ENCODE results near the gene CBLC.
"Not testable (repeated sequence)": the region's sequence is repeated elsewhere in the genome, so short reads cannot be mapped to it uniquely, and the experiment has no call there.

Gene CBLC

DNA sequence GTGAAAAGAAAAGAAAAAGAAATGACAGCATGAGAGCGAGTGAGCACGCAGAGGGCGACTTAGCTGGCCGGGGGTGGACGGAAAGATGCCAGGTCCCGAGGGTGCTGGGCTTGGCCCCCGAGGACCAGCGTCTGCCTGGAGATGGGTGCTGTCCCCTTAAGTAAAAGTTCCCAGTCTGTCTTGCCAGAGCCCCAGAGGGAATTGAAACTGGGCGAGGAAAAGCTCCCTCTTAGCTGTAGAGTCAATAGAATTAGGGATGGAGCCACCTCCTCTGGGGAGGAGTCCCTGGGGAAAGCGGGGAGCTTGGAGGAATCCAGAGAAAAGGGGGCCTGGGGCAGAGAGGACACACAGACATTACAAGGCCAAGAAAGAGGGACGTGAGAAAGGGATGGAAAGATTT, 44.5 kb downstream of the CBLC start:
- no peak for DNase-seq

DNA sequence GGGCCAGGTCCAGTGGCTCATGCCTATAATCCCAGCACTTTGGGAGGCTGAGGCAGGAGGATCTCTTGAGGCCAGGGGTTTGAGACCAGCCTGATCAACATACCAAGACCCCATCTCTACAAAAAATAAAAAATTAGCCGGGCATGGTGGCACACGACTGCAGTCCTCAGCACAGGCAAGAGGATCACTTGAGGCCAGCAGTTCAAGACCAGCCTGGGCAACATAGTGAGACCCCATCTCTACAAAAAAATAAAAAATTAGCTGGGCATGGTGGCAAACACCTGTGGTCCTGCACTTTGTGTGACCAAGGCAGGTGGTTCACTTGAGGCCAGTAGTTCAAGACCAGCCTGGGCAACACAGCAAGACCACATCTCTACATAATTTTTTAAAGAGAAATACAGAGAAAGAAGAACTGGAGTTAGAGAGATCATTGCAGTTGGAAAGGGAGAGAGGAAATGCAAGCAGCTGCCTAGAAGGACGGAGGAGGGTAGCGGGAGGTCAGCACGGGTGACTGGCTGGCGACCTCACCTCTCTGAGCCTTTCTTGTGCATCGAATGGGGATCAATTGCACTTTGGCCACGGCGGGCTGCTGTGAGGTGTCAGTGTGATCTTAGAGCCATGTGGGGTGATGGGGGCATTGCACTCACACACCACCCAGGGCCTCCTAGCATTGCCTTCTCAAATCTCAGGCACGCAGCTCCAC, 45.1 kb downstream of the CBLC start:
- DNase-seq = no peak

DNA sequence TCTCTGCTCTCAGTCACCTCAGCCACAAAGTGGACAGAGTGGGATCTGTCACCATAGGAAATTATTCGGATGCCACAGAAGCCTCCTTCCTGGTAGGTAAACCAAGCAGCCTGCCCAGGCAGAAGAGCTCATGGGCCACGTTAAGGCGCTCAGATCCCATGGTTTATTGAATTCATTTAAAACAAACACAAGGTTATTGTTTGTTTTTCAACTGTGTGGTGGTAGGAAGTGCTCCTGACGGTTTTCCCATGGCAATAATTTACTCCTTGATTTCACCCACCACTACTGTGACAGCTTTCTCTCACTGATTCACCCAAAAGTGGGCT, 45.6 kb downstream of the CBLC start:
- DNase-seq = no peak

DNA sequence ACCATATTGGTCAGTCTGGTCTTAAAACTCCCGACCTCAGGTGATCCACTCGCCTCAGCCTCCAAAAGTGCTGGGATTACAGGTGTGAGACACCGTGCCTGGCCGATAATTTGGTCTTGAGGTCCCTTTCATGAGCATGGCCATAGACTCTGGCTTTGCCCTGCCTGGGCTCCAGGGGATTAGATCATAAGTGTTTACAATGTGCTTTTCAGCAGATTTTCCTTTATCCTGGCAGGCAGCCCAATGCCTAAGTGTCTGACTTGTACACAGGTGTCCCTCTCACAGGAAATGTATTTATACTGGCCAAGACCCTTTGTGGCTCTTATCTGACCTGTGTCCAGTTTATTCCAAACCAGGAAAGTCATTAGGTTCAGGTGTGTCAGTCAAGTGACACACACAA, 47.1 kb downstream of the CBLC start:
- no peak for DNase-seq

DNA sequence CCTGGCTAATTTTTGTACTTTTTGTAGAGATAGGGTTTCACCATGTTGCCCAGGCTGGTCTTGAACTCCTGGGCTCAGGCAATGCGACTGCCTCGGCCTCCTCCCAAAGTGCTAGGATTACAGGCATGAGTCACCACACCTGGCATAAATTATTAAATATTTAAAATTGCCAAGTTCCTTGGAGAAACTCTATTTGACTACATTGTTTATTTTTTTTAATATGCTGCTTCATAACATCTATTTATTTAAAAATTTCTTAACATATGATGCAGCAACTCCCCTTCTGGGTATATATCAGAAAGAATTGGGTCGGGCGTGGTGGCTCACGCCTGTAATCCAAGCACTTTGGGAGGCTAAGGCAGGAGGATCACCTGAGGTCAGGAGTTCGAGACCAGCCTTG, 55.2 kb downstream of the CBLC start:
- not testable (repeated sequence) for DNase-seq

DNA sequence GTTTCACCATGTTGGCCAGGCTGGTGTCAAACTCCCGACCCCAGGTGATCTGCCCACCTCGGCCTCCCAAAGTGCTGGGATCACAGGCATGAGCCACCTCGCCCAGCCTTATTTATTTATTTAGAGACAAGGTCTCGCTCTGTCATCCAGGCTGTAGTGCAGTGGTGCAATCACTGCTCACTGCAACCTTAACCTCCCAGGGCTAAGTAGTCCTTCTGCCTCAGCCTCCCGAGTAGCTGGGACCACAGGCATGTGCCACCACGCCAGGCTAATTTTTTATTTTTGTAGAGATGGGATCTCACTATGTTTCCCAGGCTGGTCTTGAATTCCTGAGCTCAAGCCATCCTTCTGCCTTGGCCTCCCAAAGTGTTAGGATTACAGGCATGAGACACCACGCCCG, 56.7 kb downstream of the CBLC start:
- DNase-seq = not testable (repeated sequence)

DNA sequence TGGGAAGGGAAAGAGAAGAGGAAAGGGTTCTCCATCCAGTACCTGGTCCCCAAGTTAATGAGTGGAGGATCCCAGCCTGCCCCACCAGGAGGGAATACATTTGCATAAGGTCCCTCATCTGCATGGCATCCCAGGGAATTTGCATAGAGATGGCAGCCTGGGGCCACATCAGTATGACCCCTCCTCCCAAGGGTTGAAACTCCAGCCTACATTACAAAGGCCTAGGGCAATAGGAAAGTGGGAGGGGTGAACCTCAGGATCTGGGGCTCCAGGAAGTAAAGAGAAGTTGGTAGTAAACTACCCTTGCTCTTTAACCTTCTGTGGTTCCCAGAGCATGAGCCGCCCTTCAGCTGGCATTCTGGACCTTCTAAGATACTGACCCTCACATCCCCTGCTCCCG, 61.6 kb downstream of the CBLC start:
- no peak for DNase-seq

DNA sequence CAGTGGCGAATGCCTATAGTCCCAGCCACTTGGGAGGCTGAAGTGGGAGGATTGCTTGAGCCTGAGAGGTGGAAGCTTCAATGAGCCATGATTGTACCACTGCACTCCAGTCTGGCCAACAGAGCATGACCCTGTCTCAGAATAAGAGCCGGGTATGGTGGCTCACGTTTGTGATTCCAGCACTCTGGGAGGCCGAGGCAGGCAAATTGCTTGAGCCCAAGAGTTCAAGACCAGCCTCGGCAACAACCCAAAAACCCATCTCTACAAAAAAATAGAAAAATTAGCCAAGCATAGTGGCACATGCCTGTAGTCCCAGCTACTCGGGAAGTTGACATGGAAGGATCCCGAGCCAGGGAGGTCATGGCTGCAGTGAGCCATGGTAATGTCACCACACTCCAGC, 63.1 kb downstream of the CBLC start:
- DNase-seq = no peak

DNA sequence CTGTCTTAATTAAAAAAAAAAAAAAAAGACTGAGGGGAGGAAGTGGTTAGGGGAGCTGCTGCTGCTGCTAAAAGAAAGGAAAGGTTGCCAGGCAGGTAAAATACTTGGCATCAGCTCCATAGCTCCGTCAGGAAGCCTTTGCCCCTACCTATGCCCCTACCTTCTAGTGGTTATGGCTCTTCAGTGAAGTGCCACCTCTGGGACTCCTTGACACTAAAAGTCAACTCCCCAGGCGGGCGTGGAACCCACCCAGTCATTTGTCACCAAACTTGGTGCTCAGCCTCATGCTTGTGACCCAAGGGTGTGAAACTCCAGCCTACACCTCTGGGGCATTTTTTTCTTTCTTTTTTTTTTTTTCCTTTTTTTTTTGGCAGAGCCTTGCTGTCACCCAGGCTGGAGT, 63.5 kb downstream of the CBLC start:
- DNase-seq = no peak

DNA sequence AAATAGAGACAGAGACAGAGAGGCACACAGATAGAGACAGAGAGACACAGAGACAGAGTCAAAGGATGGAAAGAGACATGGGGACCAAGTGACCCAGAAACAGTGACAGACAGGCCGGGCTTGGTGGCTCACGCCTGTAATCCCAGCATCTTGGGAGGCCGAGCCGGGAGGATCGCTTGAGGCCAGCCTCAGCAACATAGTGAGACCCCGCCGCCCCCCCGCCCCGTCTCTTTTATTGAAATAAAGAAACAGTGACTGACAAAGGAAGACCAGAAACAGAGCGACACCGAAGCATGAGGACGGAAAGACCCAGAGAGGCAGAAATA, 67.6 kb downstream of the CBLC start:
- peak; percentile 29 for DNase-seq

DNA sequence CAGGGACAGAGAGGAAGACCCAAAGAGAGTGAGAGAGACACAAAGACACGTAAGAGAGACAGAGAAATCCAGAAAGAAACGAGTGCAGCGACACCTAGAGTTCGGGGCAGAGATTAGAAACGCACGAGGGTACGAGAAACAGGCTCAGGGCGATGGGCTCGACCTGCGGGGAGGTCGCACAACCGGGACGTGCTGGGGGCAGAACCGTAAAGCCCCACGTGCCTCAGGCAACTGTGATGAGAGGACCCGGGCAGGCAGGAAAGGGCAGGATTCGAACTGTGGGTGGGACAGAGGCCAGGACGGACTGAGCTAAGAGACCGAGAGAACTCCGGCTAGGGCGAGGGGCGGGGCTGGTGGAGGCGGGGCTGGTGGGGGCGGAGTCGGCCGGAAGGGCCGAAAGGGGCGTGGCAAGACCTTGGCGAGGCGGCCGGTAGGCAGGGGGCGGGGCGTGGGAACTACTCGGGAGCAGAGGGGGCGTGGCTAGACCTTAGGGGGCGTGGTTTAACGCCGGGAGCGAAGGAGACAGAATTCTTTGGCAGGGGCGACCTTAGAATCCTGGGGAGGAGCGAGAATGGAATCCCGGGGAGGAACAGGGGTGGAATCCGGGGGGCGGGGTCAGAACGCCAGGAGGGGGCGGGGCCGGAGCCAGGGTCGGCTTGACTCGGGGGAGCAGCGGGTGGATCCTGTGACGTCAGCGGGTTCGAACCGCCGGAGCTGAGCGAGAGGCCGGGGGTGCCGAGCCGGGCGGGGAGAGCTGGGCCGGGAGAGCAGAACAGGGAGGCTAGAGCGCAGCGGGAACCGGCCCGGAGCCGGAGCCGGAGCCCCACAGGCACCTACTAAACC, 68.1 kb downstream of the CBLC start, which contains the start of gene NECTIN2:
NECTIN2 (plus strand) TSS at position 686 of the 843 bp plus-strand sequence. CDS start 229 bp downstream, outside the sequence.
- peak; percentile 99 for DNase-seq

DNA sequence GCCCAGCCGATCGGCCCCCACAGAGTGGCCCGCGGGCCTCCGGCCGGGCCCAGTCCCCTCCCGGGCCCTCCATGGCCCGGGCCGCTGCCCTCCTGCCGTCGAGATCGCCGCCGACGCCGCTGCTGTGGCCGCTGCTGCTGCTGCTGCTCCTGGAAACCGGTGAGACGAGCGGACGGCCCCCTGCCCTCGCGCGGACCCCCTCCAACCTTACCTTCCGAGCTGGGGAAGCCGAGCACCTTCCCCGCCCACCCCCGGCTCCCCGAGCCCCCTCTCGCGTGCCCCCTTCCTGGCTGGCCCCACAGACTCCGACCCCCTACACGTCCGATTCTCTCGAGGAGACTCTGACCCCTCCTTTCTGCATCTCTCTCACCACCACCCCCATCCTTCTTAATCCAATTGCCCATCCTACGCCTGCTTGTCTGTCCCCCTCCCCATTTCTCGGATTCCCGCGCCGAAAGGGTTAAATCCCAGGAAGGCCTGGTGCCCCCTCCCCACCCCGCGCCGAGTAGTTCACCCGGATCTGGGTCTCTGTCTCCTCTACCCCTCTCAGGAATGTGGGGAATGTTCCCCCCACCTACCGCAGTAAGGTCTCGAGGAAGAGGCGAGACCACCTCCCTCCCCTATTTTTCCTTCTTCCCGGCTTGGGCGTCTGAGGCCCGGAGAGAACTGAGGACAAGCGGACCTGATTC, 68.9 kb downstream of the CBLC start:
- DNase-seq = no peak

DNA sequence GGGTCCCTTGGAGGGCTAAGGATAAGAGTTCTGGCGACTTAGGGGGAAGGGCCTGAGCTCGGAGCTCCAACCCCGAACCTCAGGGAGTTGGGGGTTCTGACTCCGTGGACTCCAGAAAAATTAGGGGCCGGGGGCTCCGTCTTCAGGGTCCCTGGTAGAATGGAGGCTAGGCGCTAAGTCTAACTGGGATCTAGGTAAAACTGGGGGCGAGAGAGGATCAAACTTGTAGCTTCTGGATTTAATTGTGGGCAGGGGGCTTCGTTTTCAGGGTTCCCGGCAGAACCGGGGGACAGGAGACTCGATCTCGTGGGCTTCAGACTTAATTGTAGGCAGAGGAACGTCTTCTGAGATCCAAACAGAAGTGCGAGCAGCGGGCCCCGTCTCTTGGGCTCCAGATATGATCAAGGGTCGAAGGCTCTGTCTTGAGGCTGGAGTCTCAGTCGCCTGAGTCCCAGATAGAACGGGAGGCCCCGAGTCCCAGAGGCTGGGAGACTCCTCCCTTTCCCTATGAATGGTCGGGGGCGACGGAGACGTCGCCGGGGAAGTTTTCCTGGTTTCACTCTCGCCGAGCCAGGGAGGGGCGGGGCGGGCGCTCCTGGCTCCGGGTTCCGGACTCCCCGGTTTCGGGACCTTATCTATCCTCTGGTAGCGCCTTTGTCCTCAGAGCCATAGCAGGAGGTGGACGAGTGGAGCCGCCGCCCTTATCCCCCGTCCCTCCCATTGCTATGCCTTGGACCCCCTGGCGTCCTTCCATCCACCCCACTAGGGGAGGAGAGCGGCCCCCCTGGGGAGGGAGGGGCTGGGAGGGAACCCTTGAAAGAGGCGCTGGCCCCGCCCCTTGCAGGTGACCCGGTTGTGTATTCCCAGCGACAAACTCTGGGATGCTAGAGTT, 69.7 kb downstream of the CBLC start:
- DNase-seq = peak; percentile 31

DNA sequence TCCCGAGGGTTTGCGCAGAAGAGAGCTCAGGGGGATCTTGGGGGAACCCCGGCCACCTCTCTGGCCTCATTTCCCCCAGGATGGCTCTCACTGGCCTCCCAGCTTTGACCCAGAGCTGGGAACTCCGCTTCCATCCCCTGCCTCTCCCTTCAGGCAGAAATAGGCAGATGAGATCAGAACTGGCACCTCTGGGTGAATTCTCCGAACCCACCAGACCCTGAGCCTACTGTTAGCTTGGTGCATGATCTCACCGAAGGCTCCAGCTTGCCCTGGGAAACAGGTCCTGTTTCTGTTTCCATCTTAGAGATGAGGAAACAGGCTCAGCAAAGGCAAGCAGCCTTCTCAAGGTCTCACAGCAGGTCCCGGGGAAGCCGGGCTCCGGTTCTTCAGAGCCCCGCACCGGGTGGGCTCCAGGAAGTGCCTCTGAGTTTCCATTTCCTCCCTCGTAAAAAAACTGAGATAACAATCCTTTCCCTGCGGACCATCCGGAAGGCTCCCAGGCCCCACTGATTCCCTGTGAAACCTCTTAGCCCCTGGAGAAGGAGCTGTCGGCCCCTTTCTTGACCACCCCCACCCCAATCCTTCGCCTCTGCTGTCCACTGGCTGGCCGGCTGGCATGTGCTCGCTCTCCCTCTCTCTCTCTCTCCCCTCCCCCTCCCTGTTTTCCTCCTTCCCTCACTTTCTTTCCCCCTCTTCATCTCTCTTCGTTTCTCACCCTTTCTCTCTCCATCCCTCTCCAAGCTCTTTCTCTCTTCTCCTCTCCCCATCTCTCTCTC, 70.5 kb downstream of the CBLC start:
- DNase-seq = peak; percentile 29

DNA sequence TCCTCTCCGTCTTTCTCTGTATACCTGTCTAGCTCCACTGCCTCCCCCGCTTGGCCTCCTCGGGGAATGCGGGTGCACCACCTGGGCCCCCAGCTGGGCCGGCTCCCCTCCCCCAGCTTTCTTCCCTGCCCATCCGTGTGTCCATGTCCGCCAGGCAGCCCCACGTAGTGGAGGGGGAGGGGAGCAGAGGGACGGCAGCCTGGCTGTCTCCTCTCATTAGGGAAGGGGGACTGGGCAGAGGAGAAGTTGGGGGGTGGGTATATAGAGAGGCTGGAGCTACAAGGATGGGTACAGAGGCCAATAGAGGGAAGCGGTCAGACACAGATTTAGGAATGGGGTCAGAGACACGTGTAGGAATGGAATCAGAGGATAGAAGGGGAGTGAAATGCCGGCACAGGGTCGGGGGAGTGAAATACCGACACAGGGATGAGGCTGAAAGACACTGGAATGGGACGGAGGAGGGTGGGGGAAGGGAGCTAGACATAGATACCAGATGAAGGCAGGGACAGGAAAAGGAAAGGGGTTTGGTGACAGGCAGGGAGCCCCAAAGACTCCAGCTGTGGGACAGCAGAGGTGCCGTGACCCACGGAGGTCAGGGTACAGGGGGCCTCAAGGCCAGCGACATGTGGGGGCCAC, 71.2 kb downstream of the CBLC start:
- DNase-seq = no peak
